Measurements from ENCODE around the gene CCDC82. TPM values are rescaled to one million over a fixed set of nuclear protein-coding genes. Genes with fewer than 3 reads are reported as not detected.

CCDC82 gene
- total and polyA plus RNA-seq, 2 donors (not counting 1 experiment from before 2014, with no cell fraction given) = 12.9 to 34.1 TPM

- Histone ChIP-seq H3K4me1 (ENCODE audit: control insufficient read depth in 2 of 2, insufficient read depth in 2 of 2, low read length in 2 of 2) (peaks cover 46 to 52% of the 10 kb centered on the region in 2 donors), H2AFZ (ENCODE audit: insufficient read depth, low read depth, low read length, poor library complexity, severe bottlenecking) (peak overlapping the region; percentile 83), H3K36me3 (replicated peaks in 1 of 2; ENCODE audit: control extremely low read depth in 1 of 2, control insufficient read depth in 1 of 2, extremely low read depth in 1 of 2, insufficient read depth in 2 of 2, low read length in 1 of 2) (no peaks in the 10 kb centered on the region), H3K4me2 (replicated peaks; ENCODE audit: low read depth, low read length, poor library complexity, severe bottlenecking) (peak overlapping the region; percentile 93), H3K4me3 (ENCODE audit: control extremely low read depth in 1 of 5, extremely low read depth in 1 of 5, insufficient read depth in 1 of 5, low read depth in 2 of 5, low read length in 4 of 5) (peak overlapping the region; percentile 82 to 100 (median 92)), H4K20me1 (ENCODE audit: control insufficient read depth, insufficient read depth, low read length, poor library complexity, severe bottlenecking) (peaks cover 5% of the 10 kb centered on the region), H3K79me2 (ENCODE audit: control insufficient read depth, insufficient read depth, low read length) (peaks cover 54% of the 10 kb centered on the region), H3K27ac (ENCODE audit: low read length in 2 of 2) (peak overlapping the region; percentile 45 to 75), H3K9ac (ENCODE audit: low read length) (peak overlapping the region; percentile 97), H3K9me3 (ENCODE audit: control extremely low read depth in 1 of 3, control insufficient read depth in 2 of 3, insufficient read depth in 1 of 3, low read length in 2 of 3) (no peaks in the 10 kb centered on the region), H3K27me3 (replicated peaks in 1 of 4; ENCODE audit: control extremely low read depth in 1 of 4, control insufficient read depth in 3 of 4, insufficient read depth in 4 of 4, low read length in 3 of 4) (no peaks in the 10 kb centered on the region)
- no peak for ATAC-seq (ENCODE audit: low read depth)
- peak overlapping the region; percentile 95 for H3K27ac Mint-ChIP-seq
- intact Hi-C loops (cut with micrococcal nuclease) = loop anchor here (2.0 to 5.0 kb wide), 4 partner anchors 155 to 1190 kb away; partner anchors contain the start of gene CEP57
- CTCF ChIA-PET = interaction anchor here (0.6 to 12.0 kb wide), 102 partner anchors 8 to 1275 kb away, joined by 3 to 290 read pairs (median 5); partner anchors contain the start of genes CCDC82, CEP57, FAM76B and JRKL
- H3K9me3 Mint-ChIP-seq (ENCODE audit: insufficient read depth) = no peaks in the 10 kb centered on the region
- H3K4me3 Mint-ChIP-seq = peak overlapping the region; percentile 99
- peaks cover 60% of the 10 kb centered on the region for H3K4me1 Mint-ChIP-seq
- POLR2A ChIA-PET = interaction anchor here (0.6 to 3.6 kb wide), 18 partner anchors 47 to 1111 kb away, joined by 3 to 26 read pairs (median 4); partner anchors contain the start of genes CCDC82 and JRKL
- TF ChIP-seq EZH2 (IDR thresholded peaks at IDR 0.05; ENCODE audit: borderline replicate concordance, insufficient read depth, low read depth, low read length, poor library complexity, severe bottlenecking) = no peak
- TF ChIP-seq CTCF (IDR thresholded peaks at IDR 0.05) = no peak
- WGBS (ENCODE audit: insufficient coverage) = 0% methylated on average over 8 of the region's 13 CpGs
- DNase-seq = no peak
- H3K27me3 Mint-ChIP-seq = no peaks in the 10 kb centered on the region
Observed at GRCh38 chr11:96342014-96342960, 47.4 kb downstream of the CCDC82 start.

Measured in B cell (primary cell).